GM23248 (cell line): ENCODE results near the gene TMEM183A.
"Not testable (repeated sequence)": the region's sequence is repeated elsewhere in the genome, so short reads cannot be mapped to it uniquely, and the experiment has no call there.

Experiments used
- EZH2 ChIP-seq: fragments of 200-600 bp; sonication (generic); IDR thresholded peaks from 2 replicates; pipeline ENCODE4 v1.6.1; 2018; ENCODE audit warnings: antibody characterized with exemption, mild to moderate bottlenecking; ENCODE audit not compliant: insufficient read depth, poor library complexity, severe bottlenecking
- EZH2phosphoT487 ChIP-seq: fragments of 200-600 bp; sonication (generic); IDR thresholded peaks from 2 replicates; pipeline ENCODE4 v1.6.1; 2018; ENCODE audit warnings: antibody characterized with exemption, moderate library complexity, mild to moderate bottlenecking, low read depth; ENCODE audit not compliant: insufficient read depth

DNA sequence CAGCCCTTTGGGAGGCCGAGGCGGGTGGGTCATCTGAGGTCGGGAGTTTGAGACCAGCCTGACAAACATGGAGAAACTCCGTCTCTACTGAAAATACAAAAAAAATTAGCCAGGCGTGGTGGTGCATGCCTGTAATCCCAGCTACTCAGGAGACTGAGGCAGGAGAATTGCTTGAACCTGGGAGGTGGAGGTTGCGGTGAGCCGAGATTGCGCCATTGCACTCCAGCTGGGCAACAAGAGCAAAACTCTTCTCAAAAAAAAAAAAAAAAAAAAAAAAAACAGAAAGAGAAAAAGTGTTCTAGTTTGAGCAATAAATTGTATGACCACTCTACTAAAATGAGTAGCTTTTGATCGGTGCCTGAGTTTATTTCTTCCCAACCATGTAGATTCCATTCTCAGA is 21.1 kb upstream of the TMEM183A start:
- not testable (repeated sequence) for TF ChIP-seq EZH2, EZH2phosphoT487
